DMS153 treated with DMSO at 0.1 percent for 48 hours (cell line): Measurements from ENCODE around the gene SNX9.

ENCODE experiments used
- DNase-seq: peaks from one replicate; lab custom pipeline; 2025; ENCODE audit not compliant: unreplicated experiment; lab: John Stamatoyannopoulos, UW

Gene SNX9

GRCh38 chr6:157990321-157991066 lies 167.4 kb downstream of the SNX9 start:
- DNase-seq: no peak

DNA sequence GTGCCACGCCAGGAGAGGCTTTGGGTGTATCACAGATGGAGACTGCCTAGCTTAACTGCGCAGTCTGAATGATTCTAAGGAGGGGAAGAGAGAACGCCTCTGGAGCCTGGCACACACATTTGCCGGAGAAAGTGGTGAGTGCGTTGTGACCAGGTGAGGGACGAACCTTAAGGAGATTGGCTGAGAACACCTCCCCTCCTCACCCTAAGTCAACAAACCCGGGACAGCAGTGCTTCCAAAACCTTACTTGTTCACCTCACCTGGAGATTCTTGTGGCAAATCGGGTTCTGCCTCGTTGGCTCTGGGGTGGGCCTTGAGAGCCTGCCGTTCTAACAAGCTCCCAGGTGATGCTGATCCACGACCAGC lies 168.0 kb downstream of the SNX9 start:
- DNase-seq: no peak

- DNase-seq: no peak
Measured at GRCh38 chr6:157993076-157993475, 170.0 kb downstream of the SNX9 start.

DNA sequence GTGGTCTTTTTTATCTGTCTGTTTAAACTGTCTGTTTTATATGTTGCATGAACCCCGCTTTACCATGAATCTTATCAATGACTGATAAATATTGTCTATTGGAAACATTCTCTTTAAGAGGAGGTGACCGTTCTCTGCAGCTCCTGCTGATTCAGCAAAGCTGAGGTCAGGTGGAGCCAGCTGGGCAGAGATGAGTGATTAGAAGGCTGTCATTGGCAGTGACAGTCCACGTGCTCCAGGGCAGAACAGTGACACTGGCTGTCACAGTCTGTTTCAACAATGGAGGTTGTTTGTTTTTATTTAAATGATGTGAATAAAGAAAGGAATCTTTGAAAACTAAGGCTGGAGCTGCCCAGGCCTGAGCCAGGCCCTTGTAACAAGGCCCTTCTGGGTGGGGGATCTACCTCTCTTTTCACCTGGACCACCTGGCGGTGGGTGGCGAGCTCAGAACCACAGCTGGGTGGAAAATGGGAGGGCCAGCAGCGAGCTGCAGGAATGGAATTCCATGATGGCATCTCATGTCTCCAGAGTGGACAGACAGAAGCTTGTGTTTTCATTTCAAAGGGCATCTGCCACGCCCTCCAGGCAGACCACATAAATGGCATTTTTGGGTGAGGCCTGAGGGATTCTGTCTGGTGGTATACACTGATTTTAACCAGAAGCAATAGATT lies 171.2 kb downstream of the SNX9 start:
- no peak for DNase-seq
